Loucy (cell line): ENCODE results near the gene PPIP5K1.

Experiments
- H2AFZ ChIP-seq: fragments of 200-600 bp; sonication (generic); 2 replicates; pipeline ENCODE4 v1.6.0; 2016; ENCODE audit warnings: antibody characterized with exemption, mild to moderate bottlenecking, low read length, moderate library complexity
- H3F3A ChIP-seq: fragments of 200-600 bp; 2 replicates; pipeline ENCODE4 v1.6.0; 2016; ENCODE audit warnings: antibody characterized with exemption, low read depth, mild to moderate bottlenecking
- H3K27me3 ChIP-seq: fragments of 200-600 bp; sonication (generic); 2 replicates; pipeline ENCODE4 v1.6.1; 2014; ENCODE audit warnings: low read length, mild to moderate bottlenecking; ENCODE audit not compliant: insufficient read depth, poor library complexity, severe bottlenecking
- H3K36me3 ChIP-seq: fragments of 200-600 bp; sonication (generic); 2 replicates; pipeline ENCODE4 v1.6.1; 2016; ENCODE audit warnings: low read length; ENCODE audit not compliant: insufficient read depth
- H3K4me1 ChIP-seq: fragments of 200-600 bp; sonication (generic); 2 replicates; pipeline ENCODE4 v1.5.1; 2014; ENCODE audit warnings: low read length, mild to moderate bottlenecking; ENCODE audit not compliant: insufficient read depth, poor library complexity, severe bottlenecking
- H3K4me2 ChIP-seq: fragments of 200-600 bp; sonication (generic); 2 replicates; pipeline ENCODE4 v1.6.0; 2014; ENCODE audit warnings: antibody characterized with exemption, low read length, low read depth, mild to moderate bottlenecking; ENCODE audit not compliant: poor library complexity, severe bottlenecking
- H3K4me3 ChIP-seq: fragments of 200-600 bp; sonication (generic); 2 replicates; pipeline ENCODE4 v1.5.1; 2014; ENCODE audit warnings: low read length, mild to moderate bottlenecking, mixed read lengths; ENCODE audit not compliant: poor library complexity, severe bottlenecking
- H3K79me2 ChIP-seq: fragments of 200-600 bp; sonication (generic); 2 replicates; pipeline ENCODE4 v1.6.1; 2014; ENCODE audit warnings: low read length; ENCODE audit not compliant: insufficient read depth
- H3K9ac ChIP-seq: fragments of 200-600 bp; sonication (generic); 2 replicates; pipeline ENCODE4 v1.6.0; 2014; ENCODE audit warnings: mild to moderate bottlenecking, low read depth, low read length, moderate library complexity; ENCODE audit not compliant: poor library complexity, severe bottlenecking
- H3K9me2 ChIP-seq: fragments of 200-600 bp; sonication (generic); replicated peaks from 2 replicates; pipeline ENCODE4 v1.6.1; 2016; ENCODE audit warnings: low read depth, low read length, mixed read lengths
- H3K9me3 ChIP-seq: fragments of 200-600 bp; sonication (generic); 2 replicates; pipeline ENCODE4 v1.6.1; 2014; ENCODE audit warnings: mild to moderate bottlenecking, antibody characterized with exemption, low read length, low read depth; ENCODE audit not compliant: insufficient read depth
- H4K20me1 ChIP-seq: fragments of 200-600 bp; sonication (generic); 2 replicates; pipeline ENCODE4 v1.6.0; 2014; ENCODE audit warnings: antibody characterized with exemption, low read length, mild to moderate bottlenecking; ENCODE audit not compliant: insufficient read depth, poor library complexity, severe bottlenecking
- CTCF ChIP-seq: fragments of 200-600 bp; sonication (generic); conservative IDR thresholded peaks from 2 replicates; pipeline ENCODE4 v1.5.1; 2014; ENCODE audit warnings: mild to moderate bottlenecking, antibody characterized with exemption, low read length
- EZH2phosphoT487 ChIP-seq: fragments of 200-600 bp; IDR thresholded peaks from 2 replicates; pipeline ENCODE4 v1.6.1; 2018; ENCODE audit warnings: antibody characterized with exemption, mild to moderate bottlenecking, moderate library complexity, borderline replicate concordance

PPIP5K1 gene

GRCh38 chr15:43508421-43508820 lies 81.6 kb downstream of the PPIP5K1 start:
- H3K4me2 ChIP-seq = peak overlapping the region; percentile 77
- no peaks in the 10 kb centered on the region for H3K36me3 ChIP-seq
- H3K27me3 ChIP-seq = no peaks in the 10 kb centered on the region
- peaks cover 16% of the 10 kb centered on the region for H3K79me2 ChIP-seq
- no peaks in the 10 kb centered on the region for H3K9me2 ChIP-seq
- H3K9ac ChIP-seq = peak overlapping the region; percentile 86
- no peaks in the 10 kb centered on the region for H4K20me1 ChIP-seq
- TF ChIP-seq EZH2phosphoT487 (no peak), CTCF (no peak)
- H3K9me3 ChIP-seq = no peaks in the 10 kb centered on the region
- H3F3A ChIP-seq = no peaks in the 10 kb centered on the region
- peak overlapping the region; percentile 93 for H3K4me3 ChIP-seq
- H3K4me1 ChIP-seq = peaks cover 29% of the 10 kb centered on the region
- H2AFZ ChIP-seq = no peak overlapping the region

- no peak overlapping the region for H3K4me2 ChIP-seq
- TF ChIP-seq CTCF (no peak), EZH2phosphoT487 (no peak)
Measured at GRCh38 chr15:43505738-43506137, 84.3 kb downstream of the PPIP5K1 start.

GRCh38 chr15:43499635-43500034 lies 90.4 kb downstream of the PPIP5K1 start:
- no peaks in the 10 kb centered on the region for H3K27me3 ChIP-seq
- H3K9me3 ChIP-seq = no peaks in the 10 kb centered on the region
- no peaks in the 10 kb centered on the region for H3K36me3 ChIP-seq
- no peak overlapping the region for H3K4me2 ChIP-seq
- TF ChIP-seq CTCF (no peak), EZH2phosphoT487 (no peak)
- no peaks in the 10 kb centered on the region for H3F3A ChIP-seq
- no peaks in the 10 kb centered on the region for H3K79me2 ChIP-seq
- no peak overlapping the region for H2AFZ ChIP-seq
- no peak overlapping the region for H3K4me3 ChIP-seq
- H3K9ac ChIP-seq = no peak overlapping the region
- H4K20me1 ChIP-seq = no peaks in the 10 kb centered on the region
- no peaks in the 10 kb centered on the region for H3K4me1 ChIP-seq
- no peaks in the 10 kb centered on the region for H3K9me2 ChIP-seq

More at GRCh38 chr15:43505738-43506137, 84.3 kb downstream of the PPIP5K1 start:
- Histone ChIP-seq H3K36me3 (no peaks in the 10 kb centered on the region), H3K9ac (no peak overlapping the region), H3K27me3 (no peaks in the 10 kb centered on the region), H3K9me3 (no peaks in the 10 kb centered on the region), H3K9me2 (no peaks in the 10 kb centered on the region), H3K4me1 (peaks cover 17% of the 10 kb centered on the region), H3K79me2 (peaks cover 16% of the 10 kb centered on the region), H3F3A (no peaks in the 10 kb centered on the region), H3K4me3 (no peak overlapping the region), H2AFZ (no peak overlapping the region), H4K20me1 (no peaks in the 10 kb centered on the region)
